CD4-positive, alpha-beta T cell treated with Interleukin-6 for 4 hours (primary cell): ENCODE data around the gene ABT1.
"Not testable (repeated sequence)": the region's sequence is repeated elsewhere in the genome, so short reads cannot be mapped to it uniquely, and the experiment has no call there.

Experiments
- DNase-seq: peaks from one replicate; pipeline ENCODE4 v3.0.0-alpha.2; 2020; ENCODE audit warnings: mixed read lengths

Gene ABT1

DNA sequence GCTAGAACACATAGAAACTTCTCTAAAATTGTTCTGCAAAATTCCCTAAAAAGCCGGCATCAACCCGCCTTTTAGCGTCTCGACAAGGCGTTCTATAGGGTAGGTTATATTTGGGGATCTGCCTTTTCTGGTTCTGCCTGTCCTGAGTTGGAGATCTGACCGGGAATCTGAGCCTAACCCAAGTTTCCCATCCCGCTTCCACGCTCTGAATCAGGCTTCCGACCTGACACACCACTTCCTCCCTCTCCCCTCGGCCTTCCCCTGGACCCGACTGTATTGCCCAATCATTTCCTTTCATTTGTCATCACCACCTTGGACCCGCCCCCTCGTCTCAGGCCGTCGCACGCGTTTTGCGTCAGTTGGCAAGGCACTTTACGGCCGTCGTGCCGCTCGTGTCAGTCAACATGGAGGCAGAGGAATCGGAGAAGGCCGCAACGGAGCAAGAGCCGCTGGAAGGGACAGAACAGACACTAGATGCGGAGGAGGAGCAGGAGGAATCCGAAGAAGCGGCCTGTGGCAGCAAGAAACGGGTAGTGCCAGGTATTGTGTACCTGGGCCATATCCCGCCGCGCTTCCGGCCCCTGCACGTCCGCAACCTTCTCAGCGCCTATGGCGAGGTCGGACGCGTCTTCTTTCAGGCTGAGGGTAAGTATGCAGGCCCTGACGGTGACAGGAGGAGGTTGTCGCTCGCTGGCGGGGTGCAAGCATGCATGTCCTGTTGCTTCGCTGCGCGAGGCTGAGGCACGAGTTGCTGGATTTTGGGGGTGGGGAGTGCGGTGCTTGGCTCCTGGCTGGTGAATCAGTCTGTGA lies at the start of gene ABT1:
Gene ABT1 (plus strand): TSS at position 375 of the 810 bp plus-strand sequence. CDS start 30 bp downstream, at position 405.
- DNase-seq = peak; percentile 96

GRCh38 chr6:26547363-26547762 lies 49.4 kb upstream of the ABT1 start:
- DNase-seq = not testable (repeated sequence)

GRCh38 chr6:26550250-26550993 lies 46.3 kb upstream of the ABT1 start:
- peak; percentile 50 for DNase-seq

DNA sequence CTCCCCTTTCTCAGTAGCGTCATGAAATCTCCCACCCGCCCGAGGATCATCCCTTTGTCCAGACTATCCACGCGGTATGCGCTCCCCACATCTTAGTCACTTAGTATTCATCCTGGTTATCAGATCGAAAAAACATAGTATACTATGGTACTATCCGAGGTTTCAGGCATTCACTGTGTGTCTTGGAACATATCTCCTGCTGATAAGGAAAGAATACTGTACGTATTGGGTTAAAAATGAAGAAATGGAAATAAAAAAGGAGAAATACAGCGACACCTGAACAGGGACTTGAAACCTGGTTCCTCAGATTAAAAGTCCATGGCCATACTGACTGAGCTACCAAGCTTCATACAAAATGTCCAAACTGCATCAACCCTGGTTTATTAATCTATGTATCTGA lies 44.5 kb upstream of the ABT1 start:
- DNase-seq = no peak

DNA sequence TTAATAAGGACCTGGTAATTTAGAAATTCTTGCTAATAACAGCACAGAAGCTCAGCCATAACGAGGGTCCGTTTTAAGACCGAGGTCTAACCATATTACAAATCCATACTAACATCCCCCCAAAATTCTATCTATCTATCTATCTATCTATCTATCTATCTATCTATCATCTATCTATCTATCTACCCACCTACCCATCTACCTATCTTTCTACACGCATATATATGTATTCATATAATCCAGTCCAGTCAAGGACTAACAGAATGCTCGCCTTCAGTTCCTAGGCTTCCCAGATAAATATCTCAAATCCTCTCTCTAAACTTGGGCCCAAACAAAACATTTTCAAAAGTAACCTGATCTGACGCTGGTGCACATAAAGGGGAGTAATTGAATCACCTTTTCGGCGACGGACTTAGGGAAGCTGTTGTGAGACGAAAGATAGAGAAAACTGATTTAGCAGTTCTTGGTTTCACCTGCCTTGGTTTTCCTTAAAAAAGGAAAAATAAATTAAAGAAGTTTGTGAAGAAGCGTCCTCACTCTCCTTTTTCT lies 44.0 kb upstream of the ABT1 start:
- no peak for DNase-seq

DNA sequence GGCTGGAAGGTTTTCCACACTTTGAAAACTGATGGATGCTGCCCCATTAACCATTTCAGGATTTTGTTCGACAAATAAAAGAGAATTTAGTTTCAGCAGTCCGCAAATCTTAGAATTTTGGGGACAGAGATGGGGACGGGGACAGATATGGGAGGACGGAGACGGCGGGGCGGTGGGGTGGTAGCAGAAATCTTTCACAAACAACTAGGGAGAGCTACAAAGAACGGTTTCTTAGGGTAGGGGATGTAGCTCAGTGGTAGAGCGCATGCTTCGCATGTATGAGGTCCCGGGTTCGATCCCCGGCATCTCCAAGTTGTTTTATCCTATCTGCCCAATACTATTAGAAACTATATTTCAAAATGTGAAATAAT lies 43.5 kb upstream of the ABT1 start:
- DNase-seq = peak; percentile 79

DNA sequence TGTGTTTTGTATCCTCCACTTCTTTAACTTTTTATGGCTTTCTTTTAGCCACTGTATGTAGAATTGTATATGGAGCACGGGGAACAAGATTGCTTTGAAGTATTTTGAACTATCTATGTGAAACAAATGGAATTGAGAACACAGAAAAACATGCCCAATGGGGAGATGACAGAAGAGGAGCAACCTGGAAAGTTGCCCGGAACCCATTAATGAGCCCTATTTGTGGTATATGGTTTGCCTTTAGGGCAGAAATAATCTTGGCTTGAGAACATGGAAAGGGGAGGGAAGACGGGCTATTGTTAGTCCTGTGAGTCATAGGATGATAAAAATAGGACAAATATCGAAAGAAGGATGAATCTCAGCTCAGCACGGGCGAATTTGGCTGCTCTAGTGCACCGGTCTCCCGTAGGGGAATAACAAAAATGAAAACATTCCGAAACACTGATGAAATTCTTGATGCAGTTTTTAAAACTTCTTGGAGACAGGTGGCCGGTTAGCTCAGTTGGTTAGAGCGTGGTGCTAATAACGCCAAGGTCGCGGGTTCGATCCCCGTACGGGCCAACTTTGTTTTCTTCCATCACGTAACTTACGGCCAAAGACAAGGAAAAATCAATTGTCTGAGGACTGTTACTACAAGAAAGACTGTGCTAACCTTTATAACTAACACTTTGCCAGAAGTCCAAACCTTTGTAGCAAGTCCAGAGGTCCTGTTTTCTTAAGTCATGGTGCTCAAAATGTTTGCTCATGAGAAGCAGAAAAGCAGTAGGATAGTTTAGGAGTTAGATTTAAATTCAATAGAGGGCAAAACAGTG lies 42.9 kb upstream of the ABT1 start:
- DNase-seq = peak; percentile 82

DNA sequence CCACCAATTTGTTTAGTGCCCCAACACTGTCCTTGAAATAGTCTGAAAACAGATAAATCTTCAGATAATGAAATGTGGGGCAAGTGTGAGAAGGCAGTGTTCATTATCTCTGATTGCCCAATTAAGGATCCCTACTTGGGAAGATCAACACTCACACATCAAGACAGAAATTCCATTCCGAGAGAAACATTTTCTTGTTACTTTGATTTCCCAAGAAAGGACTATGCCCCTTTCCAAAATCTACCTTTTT lies 42.4 kb upstream of the ABT1 start:
- no peak for DNase-seq

GRCh38 chr6:26554697-26555504 lies 41.9 kb upstream of the ABT1 start:
- DNase-seq = peak; percentile 62

GRCh38 chr6:26555505-26556262 lies 41.1 kb upstream of the ABT1 start:
- DNase-seq = no peak

- peak; percentile 37 for DNase-seq
Measured at GRCh38 chr6:26556263-26557070, 40.3 kb upstream of the ABT1 start.

GRCh38 chr6:26561533-26562466 lies 35.0 kb upstream of the ABT1 start:
- no peak for DNase-seq

DNA sequence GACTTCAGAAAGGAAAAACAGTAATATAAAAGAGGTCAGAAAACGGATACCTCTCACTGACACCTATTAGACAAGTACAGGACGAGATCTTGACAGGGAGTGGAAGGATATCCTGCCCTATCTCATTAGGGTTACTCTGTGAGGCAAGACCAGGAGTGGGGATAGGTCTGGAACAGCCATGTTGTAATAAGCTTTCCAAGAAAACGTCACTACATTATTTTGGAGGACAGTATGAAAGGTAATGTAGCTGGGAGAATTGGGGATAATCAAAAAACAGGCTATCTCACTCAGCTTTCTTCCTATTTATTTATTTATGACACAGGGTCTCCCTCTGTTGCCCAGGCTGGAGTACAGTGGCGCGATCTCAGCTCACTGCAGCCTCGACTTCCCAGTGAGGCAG lies 33.3 kb upstream of the ABT1 start:
- DNase-seq = no peak

DNA sequence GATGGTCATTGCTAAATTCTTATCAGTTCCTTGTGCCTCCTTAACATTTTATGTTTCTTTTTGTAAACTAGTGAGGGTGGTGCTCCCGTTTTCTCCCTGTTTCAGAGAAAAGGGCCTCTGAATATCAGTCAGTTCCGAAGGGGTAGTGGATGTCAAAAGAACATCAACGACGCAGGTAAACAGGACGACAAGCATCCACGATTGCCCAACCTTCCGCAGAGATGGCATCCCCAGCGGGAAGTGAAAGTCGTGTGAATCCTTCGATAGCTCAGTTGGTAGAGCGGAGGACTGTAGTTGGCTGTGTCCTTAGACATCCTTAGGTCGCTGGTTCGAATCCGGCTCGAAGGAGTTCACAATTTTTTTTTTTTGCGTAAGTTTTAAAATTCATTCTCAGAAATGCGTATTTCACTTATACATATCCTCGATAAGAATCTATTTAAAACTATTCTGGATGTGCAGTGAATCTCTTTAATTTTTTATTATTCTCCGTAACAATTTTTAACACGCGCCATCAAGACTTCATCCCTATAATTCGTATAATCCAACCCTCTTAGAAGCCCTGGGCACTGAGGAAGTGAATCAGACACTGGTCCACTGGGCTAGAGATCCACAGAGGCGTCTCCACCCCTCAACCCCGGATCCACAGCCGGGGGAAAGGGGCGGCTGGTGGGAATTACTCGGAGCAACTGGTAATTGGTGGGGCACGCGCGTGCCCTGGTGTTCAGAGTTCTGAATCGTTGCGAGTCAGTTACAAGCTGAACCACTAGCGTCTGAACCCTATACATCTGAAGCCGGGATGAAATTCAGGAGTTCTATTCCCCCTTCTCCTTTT lies 27.9 kb upstream of the ABT1 start:
- DNase-seq = peak; percentile 95

DNA sequence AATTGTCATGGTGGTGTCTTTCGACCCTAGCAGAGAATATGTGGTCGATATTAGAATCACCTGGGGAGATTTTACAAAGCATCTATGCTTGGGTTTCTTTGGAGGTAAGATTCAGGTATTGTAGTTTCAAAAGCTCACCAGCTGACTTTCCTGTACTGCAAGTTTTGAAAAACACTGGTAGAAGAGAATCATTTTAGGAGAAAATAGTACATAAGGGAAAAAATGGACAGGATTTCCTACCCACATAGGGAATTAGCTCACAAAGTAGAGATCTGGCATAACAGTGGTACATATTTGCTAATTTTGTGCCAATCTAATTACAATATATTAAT lies 27.4 kb upstream of the ABT1 start:
- DNase-seq = no peak

DNA sequence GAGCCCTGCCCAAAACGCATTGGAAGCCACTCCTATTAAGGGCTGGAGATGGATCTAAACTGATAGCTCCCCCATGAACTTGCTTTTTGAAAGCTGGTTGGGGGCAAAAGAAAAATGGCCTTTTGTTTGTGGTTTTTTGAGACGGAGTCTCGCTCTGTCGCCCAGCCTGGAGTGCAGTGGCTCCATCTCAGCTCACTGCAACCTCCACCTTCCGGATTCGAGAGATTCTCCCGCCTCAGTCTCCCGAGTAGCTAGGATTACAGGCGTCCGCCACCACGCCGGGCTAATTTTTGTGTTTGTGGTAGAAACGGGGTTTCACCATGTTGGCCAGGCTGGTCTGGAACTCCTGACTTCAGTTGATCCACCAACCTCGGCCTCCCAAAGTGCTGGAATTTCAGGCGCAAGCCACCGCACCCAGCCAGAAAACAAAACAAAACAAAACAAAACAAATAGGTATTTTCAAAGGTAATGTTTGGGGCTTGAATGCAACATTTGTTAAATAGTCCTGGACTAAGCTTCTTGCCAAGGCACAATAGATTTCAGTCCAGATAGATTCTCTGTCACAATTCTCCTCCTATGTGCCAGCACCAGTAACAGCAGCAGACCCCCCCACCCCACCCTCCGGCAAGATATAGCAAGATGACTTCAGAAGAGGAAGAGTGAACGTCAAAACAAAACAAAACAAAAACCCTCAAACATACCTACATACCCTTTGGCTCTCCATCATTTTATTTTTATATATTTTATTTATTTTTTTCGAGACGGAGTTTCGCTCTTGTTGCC lies 26.5 kb upstream of the ABT1 start:
- no peak for DNase-seq

GRCh38 chr6:26571592-26572296 lies 25.0 kb upstream of the ABT1 start:
- DNase-seq = peak; percentile 41
